A375 (cell line): ENCODE data around the gene NBPF8. TPM values are rescaled to one million over a fixed set of nuclear protein-coding genes. Genes with fewer than 3 reads are reported as not detected.

Source experiments
- total RNA-seq: library from RNA; depleted of rRNA; stranded (reverse); fragments of >200 nt; shearing (Covaris generic); gene quantifications from 2 replicates; pipeline ENCODE4 v1.2.3, GENCODE V29; 2014; rRNA removed

The NBPF8 gene, protein sequence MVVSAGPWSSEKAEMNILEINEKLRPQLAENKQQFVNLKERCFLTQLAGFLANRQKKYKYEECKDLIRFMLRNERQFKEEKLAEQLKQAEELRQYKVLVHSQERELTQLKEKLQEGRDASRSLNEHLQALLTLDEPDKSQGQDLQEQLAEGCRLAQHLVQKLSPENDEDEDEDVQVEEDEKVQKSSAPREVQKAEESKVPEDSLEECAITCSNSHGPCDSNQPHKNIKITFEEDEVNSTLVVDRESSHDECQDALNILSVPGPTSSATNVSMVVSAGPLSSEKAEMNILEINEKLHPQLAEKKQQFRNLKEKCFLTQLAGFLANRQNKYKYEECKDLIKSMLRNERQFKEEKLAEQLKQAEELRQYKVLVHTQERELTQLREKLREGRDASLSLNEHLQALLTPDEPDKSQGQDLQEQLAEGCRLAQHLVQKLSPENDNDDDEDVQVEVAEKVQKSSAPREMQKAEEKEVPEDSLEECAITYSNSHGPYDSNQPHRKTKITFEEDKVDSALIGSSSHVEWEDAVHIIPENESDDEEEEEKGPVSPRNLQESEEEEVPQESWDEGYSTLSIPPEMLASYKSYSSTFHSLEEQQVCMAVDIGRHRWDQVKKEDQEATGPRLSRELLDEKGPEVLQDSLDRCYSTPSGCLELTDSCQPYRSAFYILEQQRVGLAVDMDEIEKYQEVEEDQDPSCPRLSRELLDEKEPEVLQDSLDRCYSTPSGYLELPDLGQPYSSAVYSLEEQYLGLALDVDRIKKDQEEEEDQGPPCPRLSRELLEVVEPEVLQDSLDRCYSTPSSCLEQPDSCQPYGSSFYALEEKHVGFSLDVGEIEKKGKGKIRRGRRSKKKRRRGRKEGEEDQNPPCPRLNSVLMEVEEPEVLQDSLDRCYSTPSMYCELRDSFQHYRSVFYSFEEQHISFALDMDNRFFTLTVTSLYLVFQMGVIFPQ
- total RNA-seq: 13.2 and 14.7 TPM in 2 replicates

DNA sequence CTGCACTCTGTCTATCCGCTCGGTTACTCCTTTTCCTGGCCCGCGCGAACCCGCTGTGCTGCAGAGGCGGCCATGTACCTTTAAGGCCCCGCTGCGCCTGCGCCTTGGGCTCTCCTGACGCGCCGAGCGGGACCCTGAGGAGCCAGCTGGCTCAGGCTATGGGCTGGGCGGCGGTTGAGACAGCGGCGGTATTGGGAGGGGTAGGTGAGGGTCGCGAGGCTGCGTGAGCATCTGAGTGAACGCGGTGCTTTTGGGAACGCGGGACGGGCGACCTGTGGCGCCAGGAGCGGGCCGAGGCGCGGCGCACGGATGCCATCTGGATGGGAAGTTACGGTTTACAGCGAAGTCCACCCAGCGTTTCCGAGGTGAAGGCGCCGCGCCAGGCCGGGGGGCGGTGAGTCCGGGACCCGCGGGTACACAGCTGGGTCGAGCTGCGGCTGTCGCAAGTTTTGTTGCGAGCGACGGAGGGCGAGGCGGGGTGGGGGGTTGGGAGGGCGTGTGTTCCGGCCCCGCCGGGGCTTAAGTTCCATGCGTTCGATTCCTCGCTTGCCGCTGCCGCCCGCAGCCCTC is at the start of gene NBPF8:
TSS of gene NBPF8 (plus strand) at position 125 of the 570 bp plus-strand sequence. CDS start 21,488 bp downstream, outside the sequence.

Other genes starting within 250 kb of the NBPF8 start
- 15.8 TPM in 2 replicates for gene SEC22B, start 238.5 kb upstream of the NBPF8 start, total RNA-seq